Stimulated activated naive CD8-positive, alpha-beta T cell treated with anti-CD3 and anti-CD28 coated beads, Interleukin-15, amount 100 ng/mL, for 72 hours (primary cell): Measurements from ENCODE around the gene B9D1.

Source experiments
- ATAC-seq: fragments of 150-1000 bp; cut with Tn5 transposase; 2 replicates; pipeline ENCODE4 v1.10.0; 2021; ENCODE audit warnings: mild to moderate bottlenecking, moderate library complexity
- DNase-seq, 2 donors: peaks; one replicate each; pipeline ENCODE4 v3.0.0; 2021 to 2022
- H3K27ac Mint-ChIP-seq, 2 donors: one replicate each; pipeline ENCODE4 v1.8.0; 2022; ENCODE audit warnings: mild to moderate bottlenecking in 2 of 2, mixed read lengths in 2 of 2, moderate library complexity in 2 of 2
- H3K27me3 Mint-ChIP-seq: one replicate; pipeline ENCODE4 v1.8.0; 2022; ENCODE audit warnings: mixed read lengths
- H3K4me1 Mint-ChIP-seq: one replicate; pipeline ENCODE4 v1.8.0; 2022; ENCODE audit warnings: mild to moderate bottlenecking, mixed read lengths
- H3K4me3 Mint-ChIP-seq, 2 donors: one replicate each; pipeline ENCODE4 v1.8.0; 2022; ENCODE audit warnings: mild to moderate bottlenecking in 2 of 2, mixed read lengths in 2 of 2, moderate library complexity in 1 of 2
- H3K9me3 Mint-ChIP-seq, 2 donors: one replicate each; pipeline ENCODE4 v1.8.0; 2022; ENCODE audit warnings: mixed read lengths in 2 of 2

B9D1 gene

DNA sequence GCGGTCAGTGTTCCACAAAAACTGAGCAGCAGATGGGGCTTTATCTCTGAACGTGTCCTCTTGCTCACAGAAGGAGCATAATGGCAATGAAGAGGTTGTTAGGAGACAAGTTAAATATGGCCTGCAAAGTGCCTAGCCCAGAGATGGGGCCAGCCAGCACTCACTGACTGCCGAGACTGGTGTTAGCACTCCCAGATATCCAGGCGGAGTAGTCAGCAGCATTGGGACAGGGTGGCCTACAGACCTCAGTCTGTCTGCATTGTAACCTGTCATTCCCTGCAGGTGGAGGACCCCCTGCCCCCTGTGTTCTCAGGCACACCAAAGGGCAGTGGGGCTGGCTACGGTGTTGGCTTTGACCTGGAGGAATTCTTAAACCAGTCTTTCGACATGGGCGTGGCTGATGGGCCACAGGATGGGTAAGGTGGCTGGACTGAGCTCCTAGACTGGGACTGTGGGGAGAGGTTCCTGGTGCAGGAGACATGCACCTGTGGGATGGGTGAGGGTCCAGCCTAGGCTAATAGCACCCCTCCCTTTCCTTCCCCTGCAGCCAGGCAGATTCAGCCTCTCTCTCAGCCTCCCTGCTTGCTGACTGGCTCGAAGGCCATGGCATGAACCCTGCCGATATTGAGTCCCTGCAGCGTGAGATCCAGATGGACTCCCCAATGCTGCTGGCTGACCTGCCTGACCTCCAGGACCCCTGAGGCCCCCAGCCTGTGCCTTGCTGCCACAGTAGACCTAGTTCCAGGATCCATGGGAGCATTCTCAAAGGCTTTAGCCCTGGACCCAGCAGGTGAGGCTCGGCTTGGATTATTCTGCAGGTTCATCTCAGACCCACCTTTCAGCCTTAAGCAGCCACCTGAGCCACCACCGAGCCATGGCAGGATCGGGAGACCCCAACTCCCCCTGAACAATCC lies 20.3 kb upstream of the B9D1 start:
- peaks cover 13% of the 10 kb centered on the region for H3K27me3 Mint-ChIP-seq
- ATAC-seq (no peak), DNase-seq (no peak)
- H3K9me3 Mint-ChIP-seq = no peaks in the 10 kb centered on the region
- H3K27ac Mint-ChIP-seq = no peak overlapping the region
- no peak overlapping the region for H3K4me3 Mint-ChIP-seq
- peaks cover 37% of the 10 kb centered on the region for H3K4me1 Mint-ChIP-seq

DNA sequence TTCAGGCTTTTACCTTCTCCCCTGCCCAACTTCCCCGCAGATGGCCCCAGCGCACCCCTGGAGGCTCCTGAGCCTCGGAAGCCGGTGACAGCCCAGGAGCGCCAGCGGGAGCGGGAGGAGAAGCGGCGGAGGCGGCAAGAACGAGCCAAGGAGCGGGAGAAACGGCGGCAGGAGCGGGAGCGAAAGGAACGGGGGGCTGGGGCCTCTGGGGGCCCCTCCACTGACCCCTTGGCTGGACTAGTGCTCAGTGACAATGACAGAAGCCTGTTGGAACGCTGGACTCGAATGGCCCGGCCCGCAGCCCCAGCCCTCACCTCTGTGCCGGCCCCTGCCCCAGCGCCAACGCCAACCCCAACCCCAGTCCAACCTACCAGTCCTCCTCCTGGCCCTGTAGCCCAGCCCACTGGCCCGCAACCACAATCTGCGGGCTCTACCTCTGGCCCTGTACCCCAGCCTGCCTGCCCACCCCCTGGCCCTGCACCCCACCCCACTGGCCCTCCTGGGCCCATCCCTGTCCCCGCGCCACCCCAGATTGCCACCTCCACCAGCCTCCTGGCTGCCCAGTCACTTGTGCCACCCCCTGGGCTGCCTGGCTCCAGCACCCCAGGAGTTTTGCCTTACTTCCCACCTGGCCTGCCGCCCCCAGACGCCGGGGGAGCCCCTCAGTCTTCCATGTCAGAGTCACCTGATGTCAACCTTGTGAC lies 19.4 kb upstream of the B9D1 start:
- Mint-ChIP-seq H3K4me3 (no peak overlapping the region), H3K9me3 (no peaks in the 10 kb centered on the region), H3K27ac (no peak overlapping the region), H3K4me1 (peaks cover 32% of the 10 kb centered on the region), H3K27me3 (peaks cover 5% of the 10 kb centered on the region)
- ATAC-seq = no peak
- DNase-seq = no peak

DNA sequence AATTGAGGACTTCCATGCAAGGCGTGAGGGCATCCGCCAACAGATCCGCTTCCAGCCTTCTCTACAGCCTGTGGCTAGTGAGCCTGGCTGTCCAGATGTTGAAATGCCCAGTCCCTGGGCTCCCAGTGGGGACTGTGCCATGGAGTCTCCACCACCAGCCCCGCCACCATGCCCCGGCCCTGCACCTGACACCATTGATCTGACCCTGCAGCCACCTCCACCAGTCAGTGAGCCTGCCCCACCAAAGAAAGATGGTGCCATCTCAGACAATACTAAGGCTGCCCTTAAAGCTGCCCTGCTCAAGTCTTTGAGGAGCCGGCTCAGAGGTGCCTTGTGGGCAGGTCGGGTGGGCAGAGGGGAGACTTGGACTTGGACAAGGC lies 18.8 kb upstream of the B9D1 start:
- no peak overlapping the region for H3K27ac Mint-ChIP-seq
- H3K9me3 Mint-ChIP-seq = no peaks in the 10 kb centered on the region
- H3K27me3 Mint-ChIP-seq = no peaks in the 10 kb centered on the region
- H3K4me3 Mint-ChIP-seq = no peak overlapping the region
- no peak for ATAC-seq
- H3K4me1 Mint-ChIP-seq = peaks cover 31% of the 10 kb centered on the region
- no peak for DNase-seq

DNA sequence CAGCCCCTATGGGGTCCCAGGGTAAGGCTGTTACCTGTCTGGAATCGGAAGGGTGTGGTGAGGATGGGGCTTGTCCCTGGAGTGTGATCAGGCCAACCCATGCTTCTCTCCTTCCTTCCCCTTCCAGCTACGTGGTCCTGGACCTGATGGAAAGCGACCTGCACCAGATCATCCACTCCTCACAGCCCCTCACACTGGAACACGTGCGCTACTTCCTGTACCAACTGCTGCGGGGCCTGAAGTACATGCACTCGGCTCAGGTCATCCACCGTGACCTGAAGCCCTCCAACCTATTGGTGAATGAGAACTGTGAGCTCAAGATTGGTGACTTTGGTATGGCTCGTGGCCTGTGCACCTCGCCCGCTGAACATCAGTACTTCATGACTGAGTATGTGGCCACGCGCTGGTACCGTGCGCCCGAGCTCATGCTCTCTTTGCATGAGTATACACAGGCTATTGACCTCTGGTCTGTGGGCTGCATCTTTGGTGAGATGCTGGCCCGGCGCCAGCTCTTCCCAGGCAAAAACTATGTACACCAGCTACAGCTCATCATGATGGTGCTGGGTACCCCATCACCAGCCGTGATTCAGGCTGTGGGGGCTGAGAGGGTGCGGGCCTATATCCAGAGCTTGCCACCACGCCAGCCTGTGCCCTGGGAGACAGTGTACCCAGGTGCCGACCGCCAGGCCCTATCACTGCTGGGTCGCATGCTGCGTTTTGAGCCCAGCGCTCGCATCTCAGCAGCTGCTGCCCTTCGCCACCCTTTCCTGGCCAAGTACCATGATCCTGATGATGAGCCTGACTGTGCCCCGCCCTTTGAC lies 18.2 kb upstream of the B9D1 start:
- H3K27me3 Mint-ChIP-seq = no peaks in the 10 kb centered on the region
- no peak for ATAC-seq
- peaks cover 32% of the 10 kb centered on the region for H3K4me1 Mint-ChIP-seq
- H3K4me3 Mint-ChIP-seq = no peak overlapping the region
- H3K27ac Mint-ChIP-seq = no peak overlapping the region
- no peak for DNase-seq
- H3K9me3 Mint-ChIP-seq = no peaks in the 10 kb centered on the region

- no peaks in the 10 kb centered on the region for H3K9me3 Mint-ChIP-seq
- H3K27ac Mint-ChIP-seq = no peak overlapping the region
- ATAC-seq (no peak), DNase-seq (no peak)
- no peaks in the 10 kb centered on the region for H3K27me3 Mint-ChIP-seq
- peaks cover 30% of the 10 kb centered on the region for H3K4me1 Mint-ChIP-seq
- peak overlapping the region; percentile 92 to 100 for H3K4me3 Mint-ChIP-seq
These were observed 17.0 kb upstream of the B9D1 start for GRCh38 chr17:19379361-19380065.

DNA sequence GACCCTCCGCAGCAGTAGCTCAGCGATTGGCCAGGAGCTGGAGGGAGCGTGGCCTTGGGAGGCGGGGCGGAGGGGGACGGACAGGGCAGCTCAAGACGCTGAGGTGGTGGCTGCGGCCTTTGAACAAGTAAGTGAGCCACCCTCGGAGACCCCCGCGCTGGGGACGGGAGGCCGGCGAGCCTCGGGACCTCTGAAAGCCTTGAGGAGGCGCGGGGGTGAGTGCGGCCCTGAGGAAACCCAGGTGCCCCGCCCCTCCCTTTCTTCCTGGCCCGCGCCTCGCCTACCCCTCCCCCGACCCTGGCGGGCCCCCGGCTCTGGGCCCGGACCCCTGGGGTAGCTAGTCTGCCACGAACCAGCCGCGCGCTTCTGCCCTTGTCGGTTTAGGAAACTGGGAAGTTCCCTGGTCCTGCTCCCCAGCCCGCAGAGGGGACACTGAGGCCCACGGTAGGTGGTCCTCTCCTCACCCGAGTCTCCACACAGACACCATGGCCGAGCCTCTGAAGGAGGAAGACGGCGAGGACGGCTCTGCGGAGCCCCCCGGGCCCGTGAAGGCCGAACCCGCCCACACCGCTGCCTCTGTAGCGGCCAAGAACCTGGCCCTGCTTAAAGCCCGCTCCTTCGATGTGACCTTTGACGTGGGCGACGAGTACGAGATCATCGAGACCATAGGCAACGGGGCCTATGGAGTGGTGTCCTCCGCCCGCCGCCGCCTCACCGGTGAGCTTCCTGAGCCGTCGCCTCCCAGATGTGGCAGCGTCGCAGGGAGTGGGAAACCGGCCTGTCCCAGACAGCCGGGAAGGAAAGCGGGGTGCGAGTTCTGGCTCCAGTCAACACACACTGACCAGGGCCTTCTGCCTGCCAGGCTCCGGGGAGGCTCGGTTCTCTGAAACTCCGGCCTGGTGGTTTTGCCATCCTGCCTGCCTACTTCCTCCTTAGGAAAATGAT lies 16.2 kb upstream of the B9D1 start, which contains the start of gene MAPK7:
Gene MAPK7, plus strand, starts transcription at position 83 of the 945 bp plus-strand sequence. Its CDS starts 403 bp downstream, at position 486.
- Mint-ChIP-seq H3K4me3 (peak within 1 kb of the TSS; percentile 92 to 100), H3K27me3 (no peaks in the 10 kb centered on the region), H3K27ac (peak within 1 kb of the TSS; percentile 97 to 100), H3K4me1 (peaks cover 25% of the 10 kb centered on the region), H3K9me3 (no peaks in the 10 kb centered on the region)
- ATAC-seq (peak; percentile 31), DNase-seq (no peak)

DNA sequence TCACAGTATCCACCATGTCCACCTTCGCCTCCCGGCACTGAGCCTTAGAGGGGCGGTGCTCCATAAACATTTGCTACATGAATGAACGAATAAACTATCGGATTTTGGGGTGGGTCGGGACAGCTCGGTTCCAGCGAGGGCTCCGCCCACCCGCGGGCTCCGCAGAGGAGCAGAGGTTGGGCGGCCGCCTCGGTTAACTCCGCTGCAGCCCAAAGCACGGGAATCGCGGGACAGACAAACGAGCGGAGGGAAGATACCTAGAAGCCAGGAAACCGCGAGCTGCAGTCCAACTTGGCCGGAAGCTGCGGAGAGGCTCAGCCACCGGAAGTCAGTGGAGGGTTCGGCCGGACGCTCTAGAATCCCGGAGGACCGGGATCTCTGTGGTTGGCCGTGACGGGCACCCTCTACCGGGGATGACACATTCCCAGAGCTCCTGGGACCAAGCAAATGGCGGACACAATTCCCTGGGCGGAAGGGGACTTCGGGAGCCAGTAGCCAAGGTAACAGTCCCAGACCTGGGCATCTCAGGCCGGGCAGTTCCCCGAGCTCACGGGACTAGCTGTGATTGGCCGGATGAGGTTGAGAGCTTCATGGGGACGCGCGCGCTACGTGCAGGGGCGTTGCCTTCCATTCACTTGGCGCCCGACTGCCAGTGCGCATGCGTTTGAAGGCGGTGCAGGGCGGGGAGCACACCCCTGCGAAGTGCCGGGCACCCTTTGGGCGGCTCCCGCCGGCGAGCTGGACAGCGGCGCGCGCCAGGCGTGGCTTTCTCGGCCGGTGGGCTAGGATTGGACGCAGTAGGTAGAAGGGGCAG lies 15.3 kb upstream of the B9D1 start:
- ATAC-seq (peak; percentile 97), DNase-seq (peak; percentile 98)
- H3K4me3 Mint-ChIP-seq = peak overlapping the region; percentile 92 to 100
- peak overlapping the region; percentile 97 to 100 for H3K27ac Mint-ChIP-seq
- H3K27me3 Mint-ChIP-seq = no peaks in the 10 kb centered on the region
- peaks cover 25% of the 10 kb centered on the region for H3K4me1 Mint-ChIP-seq
- no peaks in the 10 kb centered on the region for H3K9me3 Mint-ChIP-seq

- Mint-ChIP-seq H3K27ac (peak overlapping the region in 1 of 2 donors; percentile 97), H3K4me3 (peak overlapping the region; percentile 92 to 100), H3K4me1 (peaks cover 33% of the 10 kb centered on the region), H3K27me3 (no peaks in the 10 kb centered on the region), H3K9me3 (no peaks in the 10 kb centered on the region)
- ATAC-seq = no peak
- DNase-seq = no peak
These were observed 14.3 kb upstream of the B9D1 start for GRCh38 chr17:19376811-19377210.

DNA sequence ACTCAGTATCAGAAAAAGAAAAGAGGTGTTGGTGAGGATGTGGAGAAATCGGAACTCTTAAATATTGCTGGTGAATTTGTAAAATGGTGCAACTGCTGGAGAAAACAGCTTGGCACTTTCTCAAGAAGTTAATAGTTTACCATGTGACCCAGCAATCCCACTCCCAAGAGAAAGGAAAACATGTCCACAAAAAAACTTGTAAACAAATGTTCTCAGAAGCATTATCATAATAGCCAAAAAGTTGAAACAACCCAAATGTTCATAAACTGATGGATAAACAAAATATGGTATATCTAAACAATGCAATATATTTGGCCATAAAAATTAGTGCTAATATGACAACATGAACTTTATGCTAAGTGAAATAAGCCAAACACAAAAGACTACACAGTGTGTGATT lies 13.2 kb upstream of the B9D1 start:
- H3K9me3 Mint-ChIP-seq = no peaks in the 10 kb centered on the region
- ATAC-seq (no peak), DNase-seq (no peak)
- H3K4me1 Mint-ChIP-seq = peaks cover 42% of the 10 kb centered on the region
- H3K27ac Mint-ChIP-seq = no peak overlapping the region
- H3K4me3 Mint-ChIP-seq = peak overlapping the region in 1 of 2 donors; percentile 36
- H3K27me3 Mint-ChIP-seq = no peaks in the 10 kb centered on the region

DNA sequence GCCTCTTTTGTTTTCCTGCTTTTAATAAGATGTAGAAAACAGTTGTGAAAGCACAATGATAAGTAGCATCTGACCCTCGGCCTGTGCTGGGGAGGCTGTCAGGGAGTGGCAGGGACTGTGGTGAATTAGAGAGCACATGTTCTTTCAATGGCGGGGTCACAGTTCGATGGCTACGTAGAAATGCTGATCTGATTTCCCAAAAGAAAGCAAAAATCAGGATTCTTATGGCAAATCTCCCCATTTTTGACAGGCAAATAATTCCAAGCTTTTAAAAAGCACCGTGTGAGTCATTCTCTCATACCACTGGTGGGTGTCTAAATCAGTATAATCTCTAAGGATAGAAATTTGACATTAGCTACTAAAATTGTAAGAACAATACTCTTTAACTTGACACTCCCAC lies 11.6 kb upstream of the B9D1 start:
- DNase-seq (no peak), ATAC-seq (no peak)
- Mint-ChIP-seq H3K27me3 (no peaks in the 10 kb centered on the region), H3K9me3 (no peaks in the 10 kb centered on the region), H3K4me3 (no peak overlapping the region), H3K4me1 (peaks cover 48% of the 10 kb centered on the region), H3K27ac (no peak overlapping the region)

- no peak for DNase-seq
- H3K4me3 Mint-ChIP-seq = no peak overlapping the region
- no peak overlapping the region for H3K27ac Mint-ChIP-seq
- no peaks in the 10 kb centered on the region for H3K27me3 Mint-ChIP-seq
- H3K9me3 Mint-ChIP-seq = no peaks in the 10 kb centered on the region
- ATAC-seq = no peak
- H3K4me1 Mint-ChIP-seq = peaks cover 43% of the 10 kb centered on the region
These were observed 10.5 kb upstream of the B9D1 start for GRCh38 chr17:19372866-19373504.

DNA sequence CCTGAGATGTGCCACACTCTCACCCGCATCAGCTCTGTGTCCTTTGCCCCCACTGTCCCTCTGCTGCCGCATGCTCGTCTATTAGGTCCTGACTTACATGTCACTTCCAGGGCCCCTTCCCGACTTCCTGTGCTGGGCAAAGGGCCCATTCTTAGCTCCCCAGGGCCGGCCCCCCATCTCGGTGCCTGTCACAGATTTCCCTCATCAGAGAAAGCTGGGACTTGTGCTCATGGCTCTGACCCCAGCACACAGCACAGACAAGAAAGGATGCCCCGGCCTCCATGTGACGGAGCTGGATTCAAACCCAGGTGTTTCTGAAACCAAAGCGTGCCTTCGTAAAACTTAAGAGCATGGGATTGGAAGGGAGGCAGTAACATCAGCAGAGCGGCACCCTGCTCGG lies 9.9 kb upstream of the B9D1 start:
- no peak for ATAC-seq
- DNase-seq = no peak
- Mint-ChIP-seq H3K9me3 (no peaks in the 10 kb centered on the region), H3K27ac (no peak overlapping the region), H3K4me3 (no peak overlapping the region), H3K27me3 (no peaks in the 10 kb centered on the region), H3K4me1 (peaks cover 43% of the 10 kb centered on the region)

DNA sequence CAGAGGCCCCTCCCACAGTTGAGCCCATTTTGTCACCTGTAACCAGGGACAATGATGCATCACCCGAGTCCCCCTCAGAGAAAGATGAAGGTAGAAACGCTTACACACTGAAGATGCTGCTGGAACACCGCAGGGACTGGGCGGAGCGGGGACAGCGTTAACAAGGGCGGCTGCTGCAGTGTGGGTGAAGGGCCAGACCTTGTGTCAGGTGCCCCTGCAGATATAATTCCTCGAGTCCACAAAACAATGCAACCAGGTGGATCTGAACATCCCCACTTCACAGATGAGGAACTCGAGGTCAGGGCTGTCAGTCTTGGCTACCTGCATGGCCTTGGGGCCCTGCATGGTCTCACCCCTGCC lies 9.5 kb upstream of the B9D1 start:
- Mint-ChIP-seq H3K4me3 (no peak overlapping the region), H3K27me3 (no peaks in the 10 kb centered on the region), H3K9me3 (no peaks in the 10 kb centered on the region), H3K27ac (peak overlapping the region in 1 of 2 donors; percentile 85), H3K4me1 (peaks cover 40% of the 10 kb centered on the region)
- no peak for DNase-seq
- no peak for ATAC-seq
